ENCODE results near the gene CASP4.

Gene CASP4

GRCh38 chr11:104999721-105000120 lies 31.3 kb upstream of the CASP4 start:
- DNase-seq (ENCODE audit: low read depth): no peak
- no peak overlapping the region for H3K4me3 ChIP-seq (ENCODE audit: low read depth, low read length)
- TF ChIP-seq, protein P1, sequence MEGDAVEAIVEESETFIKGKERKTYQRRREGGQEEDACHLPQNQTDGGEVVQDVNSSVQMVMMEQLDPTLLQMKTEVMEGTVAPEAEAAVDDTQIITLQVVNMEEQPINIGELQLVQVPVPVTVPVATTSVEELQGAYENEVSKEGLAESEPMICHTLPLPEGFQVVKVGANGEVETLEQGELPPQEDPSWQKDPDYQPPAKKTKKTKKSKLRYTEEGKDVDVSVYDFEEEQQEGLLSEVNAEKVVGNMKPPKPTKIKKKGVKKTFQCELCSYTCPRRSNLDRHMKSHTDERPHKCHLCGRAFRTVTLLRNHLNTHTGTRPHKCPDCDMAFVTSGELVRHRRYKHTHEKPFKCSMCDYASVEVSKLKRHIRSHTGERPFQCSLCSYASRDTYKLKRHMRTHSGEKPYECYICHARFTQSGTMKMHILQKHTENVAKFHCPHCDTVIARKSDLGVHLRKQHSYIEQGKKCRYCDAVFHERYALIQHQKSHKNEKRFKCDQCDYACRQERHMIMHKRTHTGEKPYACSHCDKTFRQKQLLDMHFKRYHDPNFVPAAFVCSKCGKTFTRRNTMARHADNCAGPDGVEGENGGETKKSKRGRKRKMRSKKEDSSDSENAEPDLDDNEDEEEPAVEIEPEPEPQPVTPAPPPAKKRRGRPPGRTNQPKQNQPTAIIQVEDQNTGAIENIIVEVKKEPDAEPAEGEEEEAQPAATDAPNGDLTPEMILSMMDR (IDR thresholded peaks at IDR 0.05; ENCODE audit: insufficient read depth, low read depth, low read length, missing control alignments): no peak

DNA sequence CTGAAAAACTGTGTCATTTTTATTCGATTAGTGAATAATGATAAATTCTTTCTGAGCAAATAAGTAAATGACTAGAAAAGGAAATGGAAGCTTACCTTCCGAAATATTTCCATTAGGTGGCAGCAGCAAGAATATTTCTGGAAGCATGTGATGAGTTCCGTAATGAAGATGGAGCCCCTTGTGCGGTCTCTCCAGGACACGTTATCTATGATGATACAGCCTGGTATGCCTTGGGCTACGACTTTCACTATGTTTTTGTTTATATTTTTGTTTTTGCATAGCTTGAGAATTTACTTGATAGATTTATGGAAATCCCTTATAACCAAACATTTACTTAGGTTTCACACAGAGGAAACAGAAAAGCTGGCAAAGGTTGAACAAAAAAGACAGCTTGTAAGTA lies 28.9 kb upstream of the CASP4 start:
- DNase-seq (ENCODE audit: low read depth): no peak
- TF ChIP-seq, protein P1 (IDR thresholded peaks at IDR 0.05; ENCODE audit: insufficient read depth, low read depth, low read length, missing control alignments): no peak
- no peak overlapping the region for H3K4me3 ChIP-seq (ENCODE audit: low read depth, low read length)

GRCh38 chr11:104995001-104995408 lies 26.6 kb upstream of the CASP4 start:
- TF ChIP-seq, protein P1 (IDR thresholded peaks at IDR 0.05; ENCODE audit: insufficient read depth, low read depth, low read length, missing control alignments): no peak
- H3K4me3 ChIP-seq (ENCODE audit: low read depth, low read length): no peak overlapping the region
- DNase-seq (ENCODE audit: low read depth): no peak

- DNase-seq (ENCODE audit: low read depth): no peak
- TF ChIP-seq, protein P1 (IDR thresholded peaks at IDR 0.05; ENCODE audit: insufficient read depth, low read depth, low read length, missing control alignments): no peak
- no peak overlapping the region for H3K4me3 ChIP-seq (ENCODE audit: low read depth, low read length)
Observed at GRCh38 chr11:104992781-104993180, 24.4 kb upstream of the CASP4 start.

- no peak for DNase-seq (ENCODE audit: low read depth)
- no peak overlapping the region for H3K4me3 ChIP-seq (ENCODE audit: low read depth, low read length)
- TF ChIP-seq, protein P1 (IDR thresholded peaks at IDR 0.05; ENCODE audit: insufficient read depth, low read depth, low read length, missing control alignments): no peak
Observed at GRCh38 chr11:104991994-104992393, 23.6 kb upstream of the CASP4 start.

DNA sequence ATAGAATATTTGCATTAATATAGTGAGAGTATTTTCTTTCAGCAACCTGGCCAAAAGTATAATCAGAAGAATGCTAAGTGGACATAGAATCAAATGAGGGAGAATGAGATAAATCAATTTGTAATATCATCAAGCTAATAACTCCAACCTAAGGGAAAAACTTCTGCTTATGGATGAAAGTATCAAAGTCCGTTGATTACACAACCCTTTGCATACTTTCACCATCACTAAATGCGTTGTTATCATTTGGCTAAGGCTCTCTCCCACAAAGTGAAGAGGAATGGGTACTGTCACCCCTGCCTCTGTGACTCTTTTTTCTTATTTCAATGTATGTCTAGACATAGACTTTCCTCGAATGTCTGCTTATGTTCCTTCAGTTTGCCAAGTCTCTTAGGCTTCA lies 16.4 kb upstream of the CASP4 start:
- TF ChIP-seq, protein P1 (IDR thresholded peaks at IDR 0.05; ENCODE audit: insufficient read depth, low read depth, low read length, missing control alignments): no peak
- H3K4me3 ChIP-seq (ENCODE audit: low read depth, low read length): no peak overlapping the region

GRCh38 chr11:104979839-104980238 lies 11.5 kb upstream of the CASP4 start:
- TF ChIP-seq, protein P1 (IDR thresholded peaks at IDR 0.05; ENCODE audit: insufficient read depth, low read depth, low read length, missing control alignments): no peak
- no peak for DNase-seq (ENCODE audit: low read depth)

More for the DNA sequence above, 16.4 kb upstream of the CASP4 start:
- no peak for DNase-seq (ENCODE audit: low read depth)

More at GRCh38 chr11:104979839-104980238, 11.5 kb upstream of the CASP4 start:
- H3K4me3 ChIP-seq (ENCODE audit: low read depth, low read length): no peak overlapping the region
